ENCODE data around the gene GCG. TPM values are rescaled to one million over a fixed set of nuclear protein-coding genes. Genes with fewer than 3 reads are reported as not detected.

GCG gene
- polyA plus RNA-seq, 1 of the 3 experiments (the other 2 are of a cell fraction): not detected

- TF ChIP-seq REST (IDR thresholded peaks at IDR 0.05; ENCODE audit: low read depth, low read length) (no peak), MXI1 (IDR thresholded peaks at IDR 0.05; ENCODE audit: low read depth, low read length) (no peak), USF2 (IDR thresholded peaks at IDR 0.05; ENCODE audit: borderline replicate concordance, low read depth, low read length) (no peak)
These were observed 36.4 kb upstream of the GCG start (continued) for GRCh38 chr2:162188451-162188850.

GRCh38 chr2:162185541-162186232 lies 33.6 kb upstream of the GCG start:
- H3K9me3 ChIP-seq: no peaks in the 10 kb centered on the region
- WGBS (ENCODE audit: low lambda C conversion rate): 84% methylated on average over 5 of the region's 5 CpGs
- H3K4me3 ChIP-seq (ENCODE audit: low read depth in 2 of 2, low read length in 1 of 2): no peak overlapping the region
- no peak overlapping the region for H3K4me2 ChIP-seq
- DNase-seq: no peak
- H3K9ac ChIP-seq: no peak overlapping the region
- no peaks in the 10 kb centered on the region for H3K27me3 ChIP-seq (ENCODE audit: insufficient read depth)
- no peaks in the 10 kb centered on the region for H3K4me1 ChIP-seq (ENCODE audit: control insufficient read depth in 1 of 2, insufficient read depth in 2 of 2, low read depth in 1 of 2, low read length in 1 of 2)
- H3K9me2 ChIP-seq: no peaks in the 10 kb centered on the region
- H4K20me1 ChIP-seq (ENCODE audit: insufficient read depth): no peaks in the 10 kb centered on the region
- no peaks in the 10 kb centered on the region for H3K79me2 ChIP-seq (ENCODE audit: insufficient read depth)
- peaks cover 4% of the 10 kb centered on the region for H3F3A ChIP-seq (replicated peaks; ENCODE audit: insufficient read depth)
- ChIA-PET POLR2A (no interaction called here), CTCF (interaction anchor here (0.8 to 3.6 kb wide), 3 partner anchors 13 to 35 kb away, joined by 3 to 10 read pairs (median 3); no protein-coding TSS in a partner anchor)
- TF ChIP-seq JUND (IDR thresholded peaks at IDR 0.05): no peak
- no peak for TF ChIP-seq CHD2 (IDR thresholded peaks at IDR 0.05; ENCODE audit: low read length, partially characterized antibody)
- TF ChIP-seq EP300 (IDR thresholded peaks at IDR 0.05; ENCODE audit: borderline replicate concordance in 1 of 2, low read depth in 1 of 2, low read length in 1 of 2): no peak
- no peak for TF ChIP-seq PBX3 (IDR thresholded peaks at IDR 0.05)
- TF ChIP-seq TEAD4 (IDR thresholded peaks at IDR 0.05; ENCODE audit: borderline replicate concordance, insufficient read depth): no peak
- no peak for TF ChIP-seq USF2 (IDR thresholded peaks at IDR 0.05; ENCODE audit: borderline replicate concordance, low read depth, low read length)
- no peak for TF ChIP-seq TAF1 (IDR thresholded peaks at IDR 0.05; ENCODE audit: borderline replicate concordance, low read depth, low read length)
- TF ChIP-seq MEF2A (IDR thresholded peaks at IDR 0.05; ENCODE audit: borderline replicate concordance, low read depth): no peak
- TF ChIP-seq SIN3A (IDR thresholded peaks at IDR 0.05; ENCODE audit: borderline replicate concordance, low read depth, low read length): no peak
- no peak for TF ChIP-seq TCF12 (IDR thresholded peaks at IDR 0.05)
- TF ChIP-seq MAX (IDR thresholded peaks at IDR 0.05; ENCODE audit: low read depth): no peak
- TF ChIP-seq POLR2AphosphoS5 (IDR thresholded peaks at IDR 0.05; ENCODE audit: low read depth, low read length): no peak
- TF ChIP-seq EZH2phosphoT487 (IDR thresholded peaks at IDR 0.05; ENCODE audit: borderline replicate concordance, low read depth): no peak
- TF ChIP-seq NRF1 (IDR thresholded peaks at IDR 0.05; ENCODE audit: low read depth, low read length): no peak
- no peak for TF ChIP-seq IRF3 (IDR thresholded peaks at IDR 0.05; ENCODE audit: low read depth, low read length)
- no peak for TF ChIP-seq RCOR1 (IDR thresholded peaks at IDR 0.05; ENCODE audit: low read length)
- no peak overlapping the region for H3K27ac ChIP-seq (ENCODE audit: low read depth in 2 of 2, low read length in 1 of 2)
- no peak overlapping the region for H2AFZ ChIP-seq (ENCODE audit: low read depth)
- peaks cover 51 to 92% of the 10 kb centered on the region in 2 experiments for H3K36me3 ChIP-seq (replicated peaks in 1 of 2; ENCODE audit: control insufficient read depth in 1 of 2, insufficient read depth in 2 of 2, low read length in 1 of 2)
